ENCODE results near the gene IFIH1. TPM values are rescaled to one million over a fixed set of nuclear protein-coding genes. Genes with fewer than 3 reads are reported as not detected.

The IFIH1 gene
- total and polyA plus RNA-seq, 2 experiments from 2014 or later = 1.2 to 2.5 TPM

DNA sequence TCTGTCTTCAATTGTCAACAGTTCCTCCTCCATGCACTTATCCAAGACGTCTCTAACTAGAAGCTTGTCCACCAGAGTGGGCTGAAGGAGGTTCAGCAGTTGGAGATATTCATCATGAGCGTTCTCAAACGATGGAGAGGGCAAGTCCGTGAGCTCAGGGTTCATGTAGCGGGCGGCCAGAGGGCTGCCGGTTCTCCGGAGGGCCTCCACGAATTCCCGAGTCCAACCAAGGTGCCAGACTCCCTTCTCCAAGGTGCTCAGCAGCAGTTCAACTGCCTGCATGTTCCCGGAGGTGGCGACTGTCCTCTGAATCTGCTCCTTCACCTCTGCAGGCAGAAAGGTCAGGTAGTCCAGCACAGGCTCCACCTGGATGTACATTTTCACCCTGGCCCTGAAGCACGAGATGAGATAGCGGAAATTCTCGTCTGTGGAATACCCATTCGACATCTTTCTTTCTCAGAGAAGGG lies 590 bp downstream of the IFIH1 start:
- Histone ChIP-seq H3K4me3 (peak overlapping the region; percentile 59), H3K36me3 (ENCODE audit: insufficient read depth) (no peaks in the 10 kb centered on the region), H3K27ac (ENCODE audit: low read depth) (no peak overlapping the region), H3K4me2 (peak overlapping the region; percentile 85), H3K27me3 (ENCODE audit: insufficient read depth) (peaks cover 12% of the 10 kb centered on the region), H3K79me2 (replicated peaks; ENCODE audit: insufficient read depth) (no peaks in the 10 kb centered on the region), H3F3A (replicated peaks; ENCODE audit: low read depth) (no peaks in the 10 kb centered on the region), H3K4me1 (ENCODE audit: insufficient read depth) (peaks cover 22% of the 10 kb centered on the region), H4K20me1 (replicated peaks; ENCODE audit: insufficient read depth) (no peaks in the 10 kb centered on the region), H3K9me2 (ENCODE audit: insufficient read depth) (no peaks in the 10 kb centered on the region), H2AFZ (peak overlapping the region; percentile 97)
- H3K4me3 Mint-ChIP-seq = peak overlapping the region; percentile 83
- H3K27ac Mint-ChIP-seq = no peak overlapping the region
- ATAC-seq (peak; percentile 67), DNase-seq (ENCODE audit: low spot score) (peak; percentile 32)
- H3K4me1 Mint-ChIP-seq = peaks cover 23% of the 10 kb centered on the region
- H3K9me3 Mint-ChIP-seq = no peaks in the 10 kb centered on the region; the same call in 2 of the 3 replicates
- no peaks in the 10 kb centered on the region for H3K36me3 Mint-ChIP-seq (ENCODE audit: low read depth)
- TF ChIP-seq ZNF462 (CRISPR knock-in tag; IDR thresholded peaks at IDR 0.05) (peak; percentile 57; the same call in 1 of the 2 replicates), JUNB (IDR thresholded peaks at IDR 0.05; ENCODE audit: unreplicated experiment) (no peak), STAT1 (IDR thresholded peaks at IDR 0.05; ENCODE audit: unreplicated experiment) (no peak), NANOG (IDR thresholded peaks at IDR 0.05; ENCODE audit: borderline replicate concordance) (no peak)
- H3K27me3 Mint-ChIP-seq (ENCODE audit: insufficient read depth, low read depth, poor library complexity) = peaks cover 7% of the 10 kb centered on the region

DNA sequence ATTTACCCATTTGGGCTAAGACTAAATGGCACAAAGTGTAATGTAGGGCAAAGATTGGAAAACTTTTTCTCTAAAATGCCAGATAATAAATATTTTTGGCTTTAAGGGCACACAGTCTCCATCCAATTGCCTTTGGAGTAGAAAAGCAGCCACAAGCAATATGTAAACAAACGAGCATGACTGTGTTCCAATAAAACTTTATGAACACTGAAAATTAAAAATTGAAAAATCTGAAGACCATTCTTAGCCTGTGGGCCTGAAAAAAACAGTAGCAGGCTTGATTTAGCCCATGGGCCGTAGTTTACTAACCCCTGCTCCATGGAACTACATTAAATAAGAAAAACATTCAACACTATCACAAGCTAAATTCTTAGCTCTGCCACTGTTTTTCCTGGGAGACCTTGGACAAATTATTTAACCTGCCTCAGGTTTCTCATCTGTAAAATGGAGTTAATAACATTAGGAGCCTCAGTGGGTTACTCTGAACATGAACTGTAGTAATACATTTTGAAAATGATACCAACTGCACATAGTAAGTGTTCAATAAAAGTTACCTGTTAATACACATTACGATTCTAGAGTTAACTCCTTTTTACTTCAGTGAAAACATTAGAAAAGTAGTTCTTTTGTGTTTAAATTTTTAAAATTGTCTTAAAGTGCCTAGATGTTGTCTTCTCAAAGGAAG lies 1.3 kb downstream of the IFIH1 start:
- peaks cover 7% of the 10 kb centered on the region for H3K27me3 Mint-ChIP-seq (ENCODE audit: insufficient read depth, low read depth, poor library complexity)
- Histone ChIP-seq H4K20me1 (replicated peaks; ENCODE audit: insufficient read depth) (no peaks in the 10 kb centered on the region), H3F3A (replicated peaks; ENCODE audit: low read depth) (no peaks in the 10 kb centered on the region), H3K27ac (ENCODE audit: low read depth) (no peak overlapping the region), H3K4me3 (peak overlapping the region; percentile 59), H3K9me2 (ENCODE audit: insufficient read depth) (no peaks in the 10 kb centered on the region), H3K36me3 (ENCODE audit: insufficient read depth) (no peaks in the 10 kb centered on the region), H2AFZ (peak overlapping the region; percentile 97; the same call in 1 of the 2 replicates), H3K27me3 (ENCODE audit: insufficient read depth) (peaks cover 12% of the 10 kb centered on the region), H3K4me2 (no peak overlapping the region), H3K79me2 (replicated peaks; ENCODE audit: insufficient read depth) (no peaks in the 10 kb centered on the region), H3K4me1 (ENCODE audit: insufficient read depth) (peaks cover 22% of the 10 kb centered on the region)
- H3K4me3 Mint-ChIP-seq = peak overlapping the region; percentile 83; the same call in 1 of the 3 replicates
- no peak for DNase-seq (ENCODE audit: low spot score)
- H3K4me1 Mint-ChIP-seq = peaks cover 23% of the 10 kb centered on the region
- ATAC-seq = no peak
- no peaks in the 10 kb centered on the region for H3K36me3 Mint-ChIP-seq (ENCODE audit: low read depth)
- H3K27ac Mint-ChIP-seq = no peak overlapping the region
- no peaks in the 10 kb centered on the region; the same call in 2 of the 3 replicates for H3K9me3 Mint-ChIP-seq
- TF ChIP-seq ZNF331 (CRISPR knock-in tag; IDR thresholded peaks at IDR 0.05; ENCODE audit: low read depth) (no peak), REST (IDR thresholded peaks at IDR 0.05; ENCODE audit: unreplicated experiment) (no peak), CREB1 (CRISPR knock-in tag; IDR thresholded peaks at IDR 0.05; ENCODE audit: low read depth) (no peak), JUNB (IDR thresholded peaks at IDR 0.05; ENCODE audit: unreplicated experiment) (no peak), EZH2 (IDR thresholded peaks at IDR 0.05; ENCODE audit: low read depth, unreplicated experiment) (no peak)
- TF ChIP-seq, protein P1, sequence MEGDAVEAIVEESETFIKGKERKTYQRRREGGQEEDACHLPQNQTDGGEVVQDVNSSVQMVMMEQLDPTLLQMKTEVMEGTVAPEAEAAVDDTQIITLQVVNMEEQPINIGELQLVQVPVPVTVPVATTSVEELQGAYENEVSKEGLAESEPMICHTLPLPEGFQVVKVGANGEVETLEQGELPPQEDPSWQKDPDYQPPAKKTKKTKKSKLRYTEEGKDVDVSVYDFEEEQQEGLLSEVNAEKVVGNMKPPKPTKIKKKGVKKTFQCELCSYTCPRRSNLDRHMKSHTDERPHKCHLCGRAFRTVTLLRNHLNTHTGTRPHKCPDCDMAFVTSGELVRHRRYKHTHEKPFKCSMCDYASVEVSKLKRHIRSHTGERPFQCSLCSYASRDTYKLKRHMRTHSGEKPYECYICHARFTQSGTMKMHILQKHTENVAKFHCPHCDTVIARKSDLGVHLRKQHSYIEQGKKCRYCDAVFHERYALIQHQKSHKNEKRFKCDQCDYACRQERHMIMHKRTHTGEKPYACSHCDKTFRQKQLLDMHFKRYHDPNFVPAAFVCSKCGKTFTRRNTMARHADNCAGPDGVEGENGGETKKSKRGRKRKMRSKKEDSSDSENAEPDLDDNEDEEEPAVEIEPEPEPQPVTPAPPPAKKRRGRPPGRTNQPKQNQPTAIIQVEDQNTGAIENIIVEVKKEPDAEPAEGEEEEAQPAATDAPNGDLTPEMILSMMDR (conservative IDR thresholded peaks at IDR 0.05; ENCODE audit: low read depth in 2 of 2) = no peak

Measured in GM23338 (cell line).